Activated T-cell treated with anti-CD3 and anti-CD28 coated beads, Interleukin-2, amount 50 U/mL, for 24 hours (primary cell): ENCODE results near the gene B4GALT5.
"Not testable (repeated sequence)": the region's sequence is repeated elsewhere in the genome, so short reads cannot be mapped to it uniquely, and the experiment has no call there.

Experiments
- DNase-seq: peaks from one replicate; pipeline ENCODE4 v3.0.0-alpha.2; 2020
- H3K27ac Mint-ChIP-seq: 2 replicates; pipeline ENCODE4 v1.8.0; 2020; ENCODE audit warnings: mild to moderate bottlenecking, mixed read lengths
- H3K27me3 Mint-ChIP-seq: 2 replicates; pipeline ENCODE4 v1.8.0; 2020; ENCODE audit warnings: mixed read lengths
- H3K36me3 Mint-ChIP-seq: 2 replicates; pipeline ENCODE4 v1.8.0; 2020; ENCODE audit warnings: low read depth, mixed read lengths
- H3K4me1 Mint-ChIP-seq: 2 replicates; pipeline ENCODE4 v1.8.0; 2020; ENCODE audit warnings: low read depth, mixed read lengths
- H3K4me3 Mint-ChIP-seq: 2 replicates; pipeline ENCODE4 v1.8.0; 2020; ENCODE audit warnings: mild to moderate bottlenecking, moderate library complexity, mixed read lengths
- H3K9me3 Mint-ChIP-seq: 2 replicates; pipeline ENCODE4 v1.8.0; 2020; ENCODE audit warnings: mixed read lengths

The B4GALT5 gene

GRCh38 chr20:49631856-49632418 lies 81.7 kb downstream of the B4GALT5 start:
- Mint-ChIP-seq H3K27ac (peak overlapping the region; percentile 29), H3K4me1 (peaks cover 2% of the 10 kb centered on the region), H3K9me3 (no peaks in the 10 kb centered on the region), H3K36me3 (peaks cover 46% of the 10 kb centered on the region), H3K4me3 (no peak overlapping the region), H3K27me3 (no peaks in the 10 kb centered on the region)
- DNase-seq = no peak

GRCh38 chr20:49631061-49631716 lies 82.5 kb downstream of the B4GALT5 start:
- Mint-ChIP-seq H3K4me1 (peaks cover 2% of the 10 kb centered on the region), H3K4me3 (no peak overlapping the region), H3K9me3 (no peaks in the 10 kb centered on the region), H3K27ac (peak overlapping the region; percentile 29), H3K27me3 (peaks cover 5% of the 10 kb centered on the region), H3K36me3 (peaks cover 39% of the 10 kb centered on the region)
- no peak for DNase-seq

- Mint-ChIP-seq H3K9me3 (no peaks in the 10 kb centered on the region), H3K27me3 (peaks cover 5% of the 10 kb centered on the region), H3K4me3 (no peak overlapping the region), H3K4me1 (peaks cover 2% of the 10 kb centered on the region), H3K27ac (no peak overlapping the region), H3K36me3 (peaks cover 31% of the 10 kb centered on the region)
- no peak for DNase-seq
These were observed 83.2 kb downstream of the B4GALT5 start for GRCh38 chr20:49630396-49630951.

GRCh38 chr20:49629606-49630005 lies 84.1 kb downstream of the B4GALT5 start:
- Mint-ChIP-seq H3K36me3 (peaks cover 24% of the 10 kb centered on the region), H3K4me1 (peaks cover 2% of the 10 kb centered on the region), H3K9me3 (no peaks in the 10 kb centered on the region), H3K27me3 (peaks cover 5% of the 10 kb centered on the region), H3K27ac (no peak overlapping the region), H3K4me3 (no peak overlapping the region)
- no peak for DNase-seq

GRCh38 chr20:49628280-49628679 lies 85.4 kb downstream of the B4GALT5 start:
- not testable (repeated sequence) for H3K9me3 Mint-ChIP-seq, H3K4me1 Mint-ChIP-seq, H3K27me3 Mint-ChIP-seq, DNase-seq, H3K27ac Mint-ChIP-seq, H3K4me3 Mint-ChIP-seq
- peaks cover 12% of the 10 kb centered on the region for H3K36me3 Mint-ChIP-seq

- no peaks in the 10 kb centered on the region for H3K9me3 Mint-ChIP-seq
- DNase-seq = no peak
- peaks cover 5% of the 10 kb centered on the region for H3K36me3 Mint-ChIP-seq
- H3K4me1 Mint-ChIP-seq = peaks cover 2% of the 10 kb centered on the region
- no peak overlapping the region for H3K27ac Mint-ChIP-seq
- no peak overlapping the region for H3K4me3 Mint-ChIP-seq
- peaks cover 5% of the 10 kb centered on the region for H3K27me3 Mint-ChIP-seq
These were observed 86.3 kb downstream of the B4GALT5 start for GRCh38 chr20:49627329-49627761.

- not testable (repeated sequence) for H3K27ac Mint-ChIP-seq, H3K4me3 Mint-ChIP-seq, H3K4me1 Mint-ChIP-seq, H3K36me3 Mint-ChIP-seq, H3K9me3 Mint-ChIP-seq, DNase-seq
- peaks cover 12% of the 10 kb centered on the region for H3K27me3 Mint-ChIP-seq
These were observed 88.7 kb downstream of the B4GALT5 start for GRCh38 chr20:49624988-49625387.

- DNase-seq = no peak
- Mint-ChIP-seq H3K36me3 (no peaks in the 10 kb centered on the region), H3K27me3 (peaks cover 12% of the 10 kb centered on the region), H3K27ac (no peak overlapping the region), H3K4me3 (no peak overlapping the region), H3K4me1 (peaks cover 3% of the 10 kb centered on the region), H3K9me3 (peaks cover 4% of the 10 kb centered on the region)
These were observed 89.4 kb downstream of the B4GALT5 start for GRCh38 chr20:49624317-49624716.

GRCh38 chr20:49622243-49622642 lies 91.4 kb downstream of the B4GALT5 start:
- Mint-ChIP-seq H3K27me3 (peaks cover 12% of the 10 kb centered on the region), H3K4me1 (peaks cover 3% of the 10 kb centered on the region), H3K36me3 (no peaks in the 10 kb centered on the region), H3K9me3 (peaks cover 4% of the 10 kb centered on the region), H3K4me3 (no peak overlapping the region), H3K27ac (no peak overlapping the region)
- no peak for DNase-seq

GRCh38 chr20:49620364-49621240 lies 93.1 kb downstream of the B4GALT5 start:
- DNase-seq = no peak
- peaks cover 4% of the 10 kb centered on the region for H3K9me3 Mint-ChIP-seq
- H3K36me3 Mint-ChIP-seq = no peaks in the 10 kb centered on the region
- peaks cover 7% of the 10 kb centered on the region for H3K27me3 Mint-ChIP-seq
- no peak overlapping the region for H3K27ac Mint-ChIP-seq
- H3K4me3 Mint-ChIP-seq = no peak overlapping the region
- peaks cover 1% of the 10 kb centered on the region for H3K4me1 Mint-ChIP-seq

- H3K27me3 Mint-ChIP-seq = peaks cover 7% of the 10 kb centered on the region
- H3K36me3 Mint-ChIP-seq = no peaks in the 10 kb centered on the region
- DNase-seq = no peak
- H3K27ac Mint-ChIP-seq = no peak overlapping the region
- peaks cover 1% of the 10 kb centered on the region for H3K4me1 Mint-ChIP-seq
- H3K9me3 Mint-ChIP-seq = peaks cover 4% of the 10 kb centered on the region
- no peak overlapping the region for H3K4me3 Mint-ChIP-seq
These were observed 94.3 kb downstream of the B4GALT5 start for GRCh38 chr20:49619113-49620048.

- peaks cover 1% of the 10 kb centered on the region for H3K4me1 Mint-ChIP-seq
- H3K4me3 Mint-ChIP-seq = no peak overlapping the region
- no peak overlapping the region for H3K27ac Mint-ChIP-seq
- H3K27me3 Mint-ChIP-seq = peaks cover 7% of the 10 kb centered on the region
- peaks cover 4% of the 10 kb centered on the region for H3K9me3 Mint-ChIP-seq
- DNase-seq = no peak
- H3K36me3 Mint-ChIP-seq = no peaks in the 10 kb centered on the region
These were observed 95.4 kb downstream of the B4GALT5 start for GRCh38 chr20:49618289-49618688.

- not testable (repeated sequence) for H3K27me3 Mint-ChIP-seq, DNase-seq, H3K27ac Mint-ChIP-seq, H3K36me3 Mint-ChIP-seq, H3K9me3 Mint-ChIP-seq, H3K4me1 Mint-ChIP-seq, H3K4me3 Mint-ChIP-seq
These were observed 96.3 kb downstream of the B4GALT5 start for GRCh38 chr20:49617394-49617793.
